HG03097 (cell line): Measurements from ENCODE around the gene HOXA10.

Experiments used
- ATAC-seq: cut with Tn5 transposase; IDR thresholded peaks from one replicate; pipeline ENCODE4 v1.9.1; 2021; ENCODE audit not compliant: unreplicated experiment, low FRiP score

HOXA10 gene

DNA sequence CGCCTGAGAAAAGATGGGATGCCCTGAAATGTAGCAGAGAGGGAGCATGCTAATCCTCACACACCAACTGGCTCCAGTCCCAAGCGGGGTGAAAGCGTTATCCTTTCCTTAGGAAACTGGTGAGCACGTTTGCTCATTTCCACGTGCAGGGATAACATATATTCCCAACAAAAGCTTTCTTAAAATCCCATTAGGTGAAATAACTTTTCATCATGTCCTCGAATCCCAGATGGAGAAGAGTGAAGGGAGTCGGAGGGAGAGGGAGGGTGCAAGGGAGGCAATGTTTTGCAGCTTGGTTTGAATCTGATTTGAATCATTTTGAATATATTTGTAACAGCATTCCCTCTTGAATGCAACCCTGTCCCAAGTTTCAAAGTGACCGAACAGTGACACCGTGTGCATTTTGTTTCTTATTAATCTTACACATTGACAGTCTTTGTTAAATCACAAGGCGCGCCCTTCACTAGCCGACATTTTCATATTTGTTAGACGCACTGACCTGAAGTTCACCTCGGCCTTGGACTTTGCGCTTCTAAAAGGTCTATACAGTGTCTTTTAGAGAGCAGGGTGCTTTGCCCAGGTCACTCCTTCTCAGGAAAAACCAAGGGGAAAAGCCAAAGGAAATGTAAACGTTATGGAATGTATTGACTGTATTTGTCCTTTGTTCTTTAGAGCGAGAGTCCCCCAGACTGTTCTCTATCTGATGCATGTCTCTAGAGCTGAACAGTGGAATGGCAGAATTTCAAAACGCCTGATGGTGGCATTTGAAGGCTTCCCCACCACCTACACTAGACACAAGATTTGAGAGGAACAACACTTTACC is 40.5 kb downstream of the HOXA10 start:
- ATAC-seq: no peak

DNA sequence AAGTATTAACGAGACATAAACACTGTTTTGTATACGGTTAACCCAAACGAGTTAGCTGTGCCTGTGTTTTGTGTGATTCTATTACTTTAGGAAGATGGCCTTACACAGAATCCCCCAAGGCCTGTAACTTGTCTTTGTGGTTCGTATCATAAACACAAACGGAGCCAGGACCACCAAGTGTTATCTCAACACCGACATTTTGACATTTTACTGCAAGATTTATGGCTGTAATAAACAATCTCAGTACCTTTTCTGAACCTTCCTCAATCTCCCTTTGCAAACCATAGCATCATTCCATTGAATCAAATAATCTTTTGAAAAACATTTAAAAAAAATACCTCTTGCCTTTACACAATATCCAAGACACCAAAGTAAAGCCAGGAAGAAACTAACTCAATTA is 41.1 kb downstream of the HOXA10 start:
- ATAC-seq: no peak

DNA sequence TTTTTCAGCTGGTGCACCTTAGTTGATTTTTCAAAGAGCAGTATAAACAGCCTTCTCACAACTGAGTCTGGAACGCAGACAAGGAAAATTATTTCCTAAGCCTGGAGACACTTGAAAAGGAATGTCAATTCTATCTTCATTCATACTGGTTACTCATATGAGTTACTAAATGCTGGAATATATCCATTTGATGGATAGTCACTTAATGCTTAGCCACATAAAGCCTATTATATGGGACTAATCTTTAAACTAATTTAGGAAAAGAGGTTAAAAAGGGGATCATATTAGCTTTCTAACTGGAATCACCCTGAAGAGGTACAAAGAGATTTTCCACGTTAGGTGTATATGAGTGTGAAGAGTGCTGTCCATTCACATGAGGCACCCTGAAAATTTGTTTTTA is 41.9 kb downstream of the HOXA10 start:
- no peak for ATAC-seq

DNA sequence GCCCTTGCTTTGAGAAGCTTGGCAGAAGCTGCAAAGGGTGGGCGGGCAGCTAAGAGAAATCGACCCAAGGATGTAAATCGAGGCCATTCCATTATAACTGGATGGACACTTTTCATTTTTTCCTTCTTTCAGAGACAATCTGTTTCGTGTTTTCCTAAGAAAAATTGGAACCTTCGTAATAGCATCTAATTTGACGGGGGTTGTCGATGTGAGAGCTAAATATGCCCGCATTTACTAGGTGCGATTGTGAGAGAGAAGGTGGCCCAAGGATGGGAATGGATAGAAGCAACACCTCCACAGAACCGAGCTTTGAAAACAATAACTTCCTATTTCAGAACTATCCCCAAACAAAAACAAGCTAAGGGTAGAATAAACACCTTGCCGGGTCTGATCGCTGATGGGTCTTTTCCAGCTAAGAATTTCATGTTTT is 42.7 kb downstream of the HOXA10 start:
- no peak for ATAC-seq

DNA sequence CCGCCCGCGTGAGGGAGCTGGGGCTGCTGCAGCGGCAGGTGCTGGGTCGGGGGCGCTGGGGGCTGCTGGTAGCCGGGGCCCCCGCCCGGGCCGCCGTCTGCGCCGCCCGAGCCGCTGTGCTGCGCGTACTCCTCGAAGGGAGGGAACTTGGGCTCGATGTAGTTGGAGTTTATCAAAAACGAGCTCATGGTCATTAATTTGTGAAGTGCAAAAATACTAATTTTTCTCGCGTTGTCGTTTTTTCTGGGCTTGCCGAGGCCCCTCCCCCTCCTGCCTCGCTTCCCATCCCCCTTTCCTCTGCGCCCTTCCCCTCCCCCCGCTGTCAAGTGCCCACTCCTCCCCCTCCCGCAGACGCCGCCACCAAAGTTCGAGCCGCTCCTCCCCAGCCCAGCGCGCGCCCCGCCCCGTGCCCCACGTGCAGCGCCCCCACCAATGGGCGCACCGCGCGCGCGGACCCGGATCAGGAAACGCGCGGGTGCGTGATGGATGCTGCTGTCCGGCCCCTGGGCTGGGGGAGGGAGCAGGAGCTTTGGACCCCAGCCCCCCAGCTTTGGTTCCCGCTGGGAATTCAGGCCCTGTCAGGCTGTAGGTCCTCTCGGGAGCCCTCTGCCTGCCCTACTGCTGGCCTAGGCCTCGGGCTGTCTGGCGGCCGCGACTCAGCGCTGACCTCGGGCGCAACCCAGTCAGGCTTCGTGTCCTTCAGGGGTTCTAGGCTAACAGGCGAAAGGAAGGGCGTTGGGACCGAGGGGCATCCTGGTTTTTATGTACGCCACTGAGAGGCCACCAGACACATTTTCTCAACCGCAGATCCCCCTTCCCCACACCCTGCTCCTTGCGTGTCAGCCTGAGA is 43.4 kb downstream of the HOXA10 start, which contains the start of gene HOXA4:
TSS of gene HOXA4 (minus strand) at position 218 of the 850 bp plus-strand sequence. CDS start at position 194, 24 bp downstream.
- ATAC-seq: no peak

DNA sequence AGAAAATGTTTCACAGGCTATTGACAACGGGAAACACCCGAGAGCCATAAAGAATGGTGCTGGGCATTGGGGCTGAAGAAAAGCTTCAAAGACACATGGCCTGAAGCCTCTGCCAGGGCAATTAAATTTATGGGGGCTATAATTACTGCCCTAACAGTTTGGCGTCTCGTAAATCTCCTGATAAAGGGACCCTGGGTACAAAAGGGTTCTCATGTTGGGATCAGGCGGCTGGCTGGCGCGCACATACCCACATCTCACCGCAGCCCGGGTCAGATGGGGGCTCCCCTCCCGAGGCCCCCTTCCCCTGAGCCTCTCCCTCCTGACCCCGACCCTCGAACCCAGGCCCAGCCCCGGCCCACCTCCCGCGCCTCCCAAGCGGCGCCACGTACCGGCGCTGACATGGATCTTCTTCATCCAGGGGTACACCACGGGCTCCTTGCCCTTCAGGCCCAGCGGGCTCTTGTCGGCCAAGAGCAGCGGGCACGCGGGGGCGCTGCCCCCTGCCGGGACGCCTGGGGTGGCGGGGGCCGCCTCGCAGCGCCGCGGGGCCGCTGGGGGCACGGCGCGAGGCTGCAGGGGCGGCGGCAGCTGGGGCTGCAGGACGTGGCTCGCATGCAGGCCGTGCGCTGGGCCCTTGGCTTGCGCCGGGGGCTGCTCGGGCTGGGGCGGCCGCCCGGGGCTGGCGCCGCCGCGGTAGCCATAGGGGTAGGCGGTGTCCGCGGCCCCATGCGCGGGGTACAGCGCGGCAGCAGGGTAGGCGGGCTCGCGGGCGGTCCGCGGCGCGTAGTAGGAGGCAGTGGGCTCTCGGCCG is 44.2 kb downstream of the HOXA10 start:
- ATAC-seq: no peak

DNA sequence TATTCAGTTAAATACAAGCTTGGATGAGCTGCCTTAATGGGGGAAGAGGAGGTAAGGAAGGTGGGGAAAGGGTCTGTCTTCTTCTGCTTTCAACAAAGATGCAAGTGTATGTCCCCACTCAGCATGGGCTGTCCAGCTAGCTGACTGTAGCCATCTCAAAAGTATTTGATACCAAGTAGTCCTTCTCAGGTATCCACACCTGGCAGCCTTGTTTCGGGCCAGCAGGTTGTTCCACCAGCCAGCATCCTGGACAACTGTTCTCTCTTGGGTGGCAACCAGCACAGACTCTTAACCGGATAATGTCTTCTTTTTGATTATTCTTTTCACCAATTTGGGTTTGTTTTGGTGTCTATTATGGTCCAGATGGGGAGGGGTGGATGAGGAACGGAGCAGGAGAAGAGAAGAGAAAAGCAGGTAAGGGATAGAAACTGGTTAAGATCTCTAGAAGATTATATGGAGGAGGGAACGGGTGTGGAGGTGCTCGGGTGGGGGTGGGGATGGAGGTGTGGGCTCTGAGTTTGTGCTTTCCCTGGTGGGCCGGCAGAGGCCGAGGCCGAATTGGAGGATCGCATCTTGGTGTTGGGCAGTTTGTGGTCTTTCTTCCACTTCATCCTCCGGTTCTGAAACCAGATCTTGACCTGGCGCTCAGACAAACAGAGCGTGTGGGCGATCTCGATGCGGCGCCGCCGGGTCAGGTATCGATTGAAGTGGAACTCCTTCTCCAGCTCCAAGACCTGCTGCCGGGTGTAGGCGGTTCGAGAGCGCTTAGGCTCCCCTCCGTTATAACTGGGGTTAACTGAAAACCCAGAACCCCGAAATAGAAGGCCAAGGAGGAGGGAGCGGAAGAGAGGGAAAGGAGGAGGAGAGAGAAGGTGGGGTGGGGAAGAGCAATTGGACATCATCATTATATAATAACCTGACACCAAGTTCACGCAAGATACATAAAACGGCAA is 45.1 kb downstream of the HOXA10 start:
- no peak for ATAC-seq

DNA sequence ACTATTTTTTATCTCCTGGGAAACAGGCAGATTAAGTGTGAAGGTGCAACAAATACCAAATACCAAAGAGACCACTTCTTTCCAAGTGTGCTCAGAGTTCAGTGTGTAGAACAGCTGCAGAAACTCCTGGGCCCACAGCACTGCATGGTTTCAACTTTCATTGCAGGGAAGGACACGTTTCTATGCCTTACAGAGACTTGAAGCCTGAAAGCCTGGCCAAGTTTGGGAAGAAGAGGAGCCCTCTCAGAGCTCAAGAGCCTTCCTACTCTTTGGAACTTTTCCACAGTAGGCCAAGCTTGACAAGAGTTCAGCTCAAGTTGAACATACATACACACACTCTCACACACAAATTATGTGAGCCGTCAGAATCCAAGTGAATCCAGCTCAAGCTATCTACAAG is 46.1 kb downstream of the HOXA10 start:
- no peak for ATAC-seq

DNA sequence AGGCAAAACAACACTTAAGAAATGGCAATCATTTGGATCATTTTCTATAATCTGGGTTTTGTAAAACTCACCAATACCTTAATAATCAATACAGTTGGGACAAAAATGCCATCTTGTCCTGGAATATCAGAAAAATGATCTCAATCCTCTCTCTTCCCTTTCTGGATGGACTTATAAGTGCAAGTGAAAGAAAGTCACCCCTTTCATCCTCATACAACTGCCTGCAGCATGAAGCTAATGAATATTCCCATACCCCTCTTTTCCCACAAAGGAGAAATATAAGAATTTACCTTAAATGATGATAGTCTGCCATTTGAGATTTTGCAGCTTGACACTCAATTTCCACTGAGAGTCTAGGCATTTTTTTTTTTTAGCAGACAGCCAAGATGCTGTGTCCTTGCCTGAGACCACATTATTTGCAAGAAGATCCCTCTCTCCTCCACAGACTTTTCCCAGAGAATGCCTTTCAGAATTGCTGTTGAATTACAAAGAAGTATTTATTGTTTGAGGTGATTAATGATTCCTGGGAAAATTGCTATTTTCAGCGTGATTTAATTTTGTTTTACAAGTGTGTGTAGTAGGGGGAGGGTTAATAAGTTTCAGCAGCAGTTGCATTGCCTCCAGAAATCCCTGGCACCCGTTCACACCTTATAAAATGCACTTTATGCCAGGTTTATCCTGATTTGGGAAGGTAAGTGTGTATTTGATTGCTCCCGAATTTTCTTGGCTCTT is 47.4 kb downstream of the HOXA10 start:
- no peak for ATAC-seq

DNA sequence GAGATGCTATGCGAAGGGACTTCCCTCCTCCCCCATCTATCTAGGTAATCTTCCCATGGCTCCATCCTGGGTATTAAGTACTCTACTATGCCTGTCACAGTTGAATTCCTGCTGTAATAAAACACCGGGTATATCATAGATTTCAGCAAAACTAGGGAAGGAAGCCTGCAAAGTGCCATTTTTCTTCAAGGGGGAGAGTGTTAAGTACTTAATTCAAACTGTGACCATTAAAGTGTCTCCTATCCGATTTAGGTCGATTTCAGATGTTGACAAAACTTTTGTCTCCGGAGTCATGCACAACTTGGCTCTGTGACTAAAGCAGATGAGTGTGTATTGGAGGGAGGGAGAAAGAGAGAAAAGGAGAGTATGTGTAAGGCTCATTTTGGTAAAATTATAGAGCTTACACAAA is 48.1 kb downstream of the HOXA10 start:
- ATAC-seq: no peak

DNA sequence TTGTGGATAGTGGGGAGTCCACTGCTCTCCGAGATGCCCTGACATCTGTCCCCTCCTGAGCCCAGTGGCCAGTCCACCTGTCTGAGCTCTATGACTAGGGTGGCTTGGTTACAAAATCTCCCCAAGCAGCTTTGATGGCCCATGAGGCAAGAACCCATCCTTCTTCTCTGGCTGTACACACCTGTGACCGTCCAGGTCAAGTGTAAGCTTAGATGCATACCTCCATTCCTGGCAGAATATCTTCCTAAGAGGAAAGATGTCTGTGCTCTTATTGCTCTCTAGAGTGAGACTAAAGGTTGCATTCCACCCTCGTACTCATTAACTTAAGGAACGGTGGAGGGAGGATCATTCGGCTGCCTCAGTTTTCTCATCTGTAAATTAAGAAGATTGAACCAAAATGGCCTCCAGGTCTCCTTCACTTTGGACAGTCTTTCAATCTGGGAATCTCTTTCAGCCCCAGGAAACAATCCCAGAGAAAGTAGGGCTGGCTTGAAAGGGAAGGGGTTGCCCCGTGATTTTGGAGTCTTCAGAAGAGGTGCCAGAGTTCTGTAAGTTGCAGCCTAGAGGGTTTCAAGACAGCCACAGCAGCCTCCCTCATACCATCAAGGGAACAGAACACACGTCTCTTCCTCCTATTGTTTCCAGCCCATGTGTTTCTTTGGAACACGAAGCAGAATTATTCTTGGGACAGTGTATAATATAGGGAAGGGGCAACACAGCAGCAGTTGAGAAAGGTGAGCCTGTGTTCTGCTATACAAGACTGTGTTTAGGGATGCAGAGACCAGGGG is 49.0 kb downstream of the HOXA10 start:
- no peak for ATAC-seq

DNA sequence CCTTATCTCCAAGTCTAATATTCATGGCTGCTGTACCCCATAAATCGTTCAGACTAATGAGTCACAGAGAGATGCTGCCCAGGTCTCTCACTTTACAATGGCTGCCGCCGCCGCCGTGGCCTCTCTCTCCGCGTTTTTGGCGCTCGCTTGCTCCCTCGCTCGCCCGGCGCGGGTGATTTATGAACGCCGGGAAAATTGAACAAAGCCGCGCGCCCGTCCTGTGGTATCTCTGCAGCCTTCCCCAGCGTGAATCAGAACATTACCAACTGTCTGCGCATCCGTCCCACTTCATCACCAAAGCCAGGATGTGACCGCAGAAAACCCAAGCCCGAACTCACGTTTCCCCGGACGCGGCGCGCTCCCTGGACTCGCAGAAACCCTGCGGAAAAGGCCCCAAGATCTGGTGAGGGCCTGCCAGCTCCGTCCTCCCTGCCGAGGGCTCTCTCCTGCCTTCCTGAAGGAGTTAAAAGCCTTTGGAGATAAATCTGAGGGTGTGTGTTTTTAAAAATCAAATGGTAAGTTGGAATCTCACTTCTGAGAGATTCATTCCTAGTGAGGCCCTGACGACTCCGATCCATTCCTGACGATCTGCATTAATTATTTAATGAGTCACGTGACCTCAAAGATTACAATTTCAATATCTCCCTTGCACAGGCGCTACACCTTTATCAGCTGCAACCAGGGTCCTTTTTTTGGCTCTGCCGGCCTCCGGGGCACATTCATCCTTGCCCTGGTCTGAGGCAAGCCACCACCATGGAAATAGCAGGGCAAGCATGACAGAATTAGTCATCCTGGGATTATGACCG is 49.8 kb downstream of the HOXA10 start:
- ATAC-seq: no peak

DNA sequence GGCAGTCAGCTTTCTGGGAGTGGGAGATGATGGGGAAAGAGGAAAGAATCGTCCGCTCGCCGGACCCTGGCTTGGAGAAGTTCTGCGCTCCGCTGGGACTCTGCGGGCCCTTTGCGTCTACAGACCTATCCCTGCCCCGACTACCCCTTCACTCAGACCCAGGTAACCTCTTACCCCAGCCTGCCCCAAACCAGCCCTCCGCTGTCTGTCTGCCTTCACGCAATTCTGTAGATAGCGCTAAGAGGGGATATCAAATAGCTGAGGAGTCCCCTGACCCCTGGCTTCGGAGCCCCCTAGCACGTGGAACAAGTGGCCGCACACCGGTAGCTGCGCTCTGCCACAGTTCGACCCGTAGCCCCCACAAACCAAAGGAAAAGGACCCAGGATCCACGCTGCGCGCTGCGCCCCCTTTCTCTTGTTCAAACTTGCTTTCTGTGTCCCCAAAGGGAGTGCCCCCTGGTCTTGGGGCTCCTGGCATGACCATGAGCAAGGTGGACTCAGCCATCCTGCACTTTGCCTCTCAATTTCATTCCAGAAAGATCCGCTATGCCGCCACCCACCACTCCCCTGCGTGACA is 50.6 kb downstream of the HOXA10 start:
- no peak for ATAC-seq

DNA sequence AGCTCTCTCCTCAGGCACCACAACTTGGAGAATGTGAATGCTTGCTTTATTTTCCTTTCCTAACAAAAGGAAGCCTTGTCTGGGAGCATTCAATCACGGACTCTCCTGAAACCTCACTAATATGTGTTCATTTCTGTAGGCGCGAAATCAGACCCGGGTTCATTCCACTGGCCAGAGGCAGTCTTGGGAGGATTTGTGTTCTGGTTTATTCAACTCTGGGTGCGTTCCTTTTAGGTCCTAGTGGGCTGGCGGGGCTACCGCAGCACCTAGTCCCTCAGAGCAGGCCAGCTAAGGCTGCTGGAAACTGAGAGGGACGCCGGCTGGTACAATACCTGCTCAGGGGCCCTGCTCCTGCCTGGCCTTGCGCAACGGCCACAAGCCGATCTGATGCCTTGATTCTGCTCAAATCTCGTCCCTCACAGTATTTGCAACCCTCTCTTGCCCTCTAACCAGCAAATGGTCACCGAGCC is 51.1 kb downstream of the HOXA10 start:
- ATAC-seq: no peak

DNA sequence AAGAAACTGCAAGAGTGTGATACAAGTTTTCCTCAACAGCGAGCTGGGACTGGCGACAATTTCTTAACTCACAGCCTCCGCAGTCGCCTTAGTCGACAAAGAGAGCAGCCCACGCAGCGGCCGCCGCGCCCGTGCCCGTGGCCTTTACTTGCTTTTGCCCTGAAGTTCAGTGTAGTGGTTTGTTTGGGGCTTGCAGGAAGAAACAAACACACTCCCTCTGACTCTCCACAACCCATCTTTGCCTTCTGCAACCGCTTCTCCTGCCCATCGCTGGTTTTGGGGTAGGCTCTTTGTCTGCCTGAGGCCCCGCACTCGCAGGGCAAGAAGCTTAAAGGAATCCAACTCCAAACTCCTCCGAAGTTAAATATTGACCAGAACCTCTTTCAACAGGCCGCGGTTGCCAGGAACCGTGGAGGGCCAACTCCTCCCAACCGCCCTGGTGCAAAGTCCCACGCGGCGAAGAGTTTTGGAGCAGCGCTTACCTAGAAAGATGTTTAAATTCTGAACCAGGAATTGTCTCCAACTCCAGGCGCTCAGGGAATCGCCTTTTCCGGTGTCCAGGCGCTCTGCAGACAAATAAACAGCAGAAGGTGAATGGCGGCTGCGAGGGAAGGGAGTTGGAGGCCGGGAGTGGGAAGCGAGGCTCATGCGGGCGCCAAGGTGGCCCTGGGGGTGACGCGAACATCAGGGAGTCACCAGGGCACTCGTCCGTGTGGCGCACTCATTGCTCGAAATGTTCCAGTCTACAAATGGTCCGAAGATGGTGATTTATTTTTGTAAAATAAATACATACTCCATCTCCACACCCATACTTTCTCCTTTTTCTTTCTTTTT is 51.8 kb downstream of the HOXA10 start:
- ATAC-seq: no peak

DNA sequence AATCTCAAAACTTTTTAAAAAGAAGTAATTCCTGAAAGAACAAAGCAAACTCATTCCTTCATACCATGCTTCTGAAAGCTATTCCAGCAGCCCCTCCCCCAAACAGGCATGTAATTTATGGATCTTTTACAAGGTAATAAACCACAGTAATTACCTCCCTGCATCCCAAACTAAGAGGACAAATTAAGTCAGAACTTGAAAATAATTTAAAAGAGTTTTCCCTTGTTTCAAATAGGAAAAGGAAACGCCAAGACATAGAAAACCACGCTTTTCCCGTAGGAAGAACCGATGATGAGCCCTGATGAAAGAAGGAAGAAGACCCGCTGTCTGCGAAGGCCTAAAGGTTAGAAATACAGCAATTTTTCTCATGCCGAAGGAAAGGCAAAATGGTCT is 52.4 kb downstream of the HOXA10 start:
- ATAC-seq: no peak
